Hypothalamus (tissue), 51 donors: ENCODE results near the gene HRNR.
A peak's percentile ranks its signal among the peaks of the same experiment; 100 is the strongest.

Experiments used
- DNase-seq, 51 donors: peaks; one replicate each; lab custom pipeline; 2025; lab: John Stamatoyannopoulos, UW

The HRNR gene

DNA sequence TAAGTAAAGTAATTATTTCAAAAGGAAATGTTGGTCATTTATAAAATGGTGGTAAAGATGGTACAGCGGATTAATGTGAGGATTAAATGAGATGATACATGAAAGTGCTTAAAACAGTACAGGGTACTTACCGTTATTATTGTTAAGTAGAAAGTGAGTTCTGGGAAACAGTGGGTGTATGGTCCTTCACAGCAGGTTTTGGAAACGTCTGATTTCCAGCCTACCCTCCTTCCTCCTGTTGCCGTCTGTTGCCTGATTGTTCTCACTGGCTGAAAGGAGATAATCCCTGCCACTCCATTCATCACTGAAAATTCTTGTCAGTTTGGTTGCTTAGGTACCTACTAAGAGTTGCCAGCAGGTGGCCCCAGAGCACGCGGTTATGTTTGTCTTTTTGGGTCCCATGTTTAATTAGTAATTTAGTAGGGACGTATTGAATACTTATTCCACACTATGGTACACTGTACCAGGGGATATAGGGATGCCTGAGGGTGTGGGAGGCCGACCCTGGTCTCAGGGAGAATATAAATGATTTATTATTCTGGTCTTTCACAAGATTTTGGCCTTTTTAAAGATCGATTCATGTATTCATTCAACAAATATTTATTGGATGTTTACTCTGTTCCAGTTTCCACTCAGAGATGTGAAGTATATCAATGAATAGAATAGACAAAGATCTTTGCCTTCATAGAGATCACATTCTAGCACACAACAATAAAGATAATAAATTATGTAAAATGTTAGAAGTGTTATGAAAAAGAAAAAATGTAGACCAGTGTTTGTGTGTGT, 34.1 kb downstream of the HRNR start:
- peak in 28 of 51 donors; percentile 1 to 57 (median 25) for DNase-seq

DNA sequence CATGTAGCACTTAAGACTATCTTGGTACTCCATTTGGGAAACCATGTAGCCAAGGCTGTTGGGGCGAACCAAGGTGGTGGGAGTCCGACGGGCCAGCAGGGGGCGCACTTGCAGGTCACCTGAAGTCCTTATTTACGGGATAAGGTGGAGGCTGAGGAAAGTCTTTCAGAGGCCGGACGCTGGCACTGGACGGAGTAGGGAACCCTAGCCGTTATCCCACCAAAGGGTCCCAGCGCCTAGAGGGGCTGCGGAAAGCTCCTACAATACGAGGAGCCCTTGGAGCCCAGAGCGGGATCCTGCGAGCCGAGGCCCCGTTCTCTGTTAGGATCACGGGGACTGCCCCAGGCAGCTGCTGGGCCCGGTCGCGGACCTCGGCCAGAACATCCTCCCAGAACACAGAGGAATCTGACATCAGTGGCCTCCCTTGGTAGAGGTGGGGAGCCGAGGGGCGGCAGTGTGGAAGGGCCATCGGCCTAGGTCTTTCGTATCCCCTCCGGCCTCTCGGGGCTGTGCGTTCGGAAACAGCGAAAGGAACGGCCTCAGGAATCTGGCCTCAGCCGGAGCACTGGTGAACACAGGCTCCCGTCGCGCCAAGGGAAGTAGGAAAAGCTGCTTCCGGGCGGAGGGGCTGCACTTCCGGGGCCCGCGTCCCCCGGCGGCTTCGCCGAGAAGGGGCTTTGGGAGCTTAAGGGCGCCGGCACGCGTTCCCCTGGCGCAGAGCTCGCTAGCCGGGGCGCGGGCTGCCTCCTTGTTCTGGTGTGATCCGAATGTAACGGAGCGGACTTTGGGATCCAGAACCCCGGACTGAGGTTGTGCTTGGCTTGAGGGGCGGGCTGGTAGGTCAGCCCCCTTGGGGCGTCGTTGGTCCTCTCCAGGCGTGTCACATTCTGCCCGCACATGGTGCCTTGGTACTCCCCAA, 35.1 kb downstream of the HRNR start:
- peak in 36 of 51 donors; percentile 3 to 65 (median 34) for DNase-seq

DNA sequence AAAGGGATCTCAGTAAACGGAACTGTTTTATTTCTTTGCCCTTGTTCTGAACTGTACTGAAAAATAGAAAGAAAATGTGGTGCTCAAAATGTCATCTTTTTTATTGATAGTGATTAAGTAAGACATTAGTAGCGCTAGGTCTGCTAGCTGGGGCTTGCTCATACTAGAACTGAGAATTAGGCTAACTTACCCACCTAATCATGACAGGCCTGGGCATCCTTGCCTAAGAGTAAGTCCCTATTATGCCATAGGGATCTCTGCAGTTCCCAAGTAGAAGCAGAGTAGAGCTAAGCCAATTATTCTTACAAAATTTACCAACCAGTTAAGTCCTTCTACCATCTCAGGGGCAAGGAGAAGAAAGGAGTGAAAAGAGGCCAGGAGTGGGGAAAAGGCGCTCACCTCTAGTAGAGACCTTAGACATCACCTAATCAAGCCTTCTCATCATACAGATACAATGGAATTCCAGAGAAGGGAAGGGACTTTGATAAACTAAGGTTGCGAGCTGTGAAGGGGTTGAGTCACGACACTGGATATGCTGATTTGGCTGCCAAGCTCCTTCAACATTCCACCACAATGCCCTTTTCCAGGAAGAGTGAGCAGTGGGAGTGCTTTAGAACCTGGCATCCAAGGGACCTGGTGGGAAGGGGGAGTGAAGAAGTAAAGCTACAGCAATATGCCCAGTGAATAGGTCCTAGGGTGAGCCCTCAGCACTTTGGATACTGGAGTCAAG, 37.3 kb downstream of the HRNR start:
- no peak for DNase-seq

DNA sequence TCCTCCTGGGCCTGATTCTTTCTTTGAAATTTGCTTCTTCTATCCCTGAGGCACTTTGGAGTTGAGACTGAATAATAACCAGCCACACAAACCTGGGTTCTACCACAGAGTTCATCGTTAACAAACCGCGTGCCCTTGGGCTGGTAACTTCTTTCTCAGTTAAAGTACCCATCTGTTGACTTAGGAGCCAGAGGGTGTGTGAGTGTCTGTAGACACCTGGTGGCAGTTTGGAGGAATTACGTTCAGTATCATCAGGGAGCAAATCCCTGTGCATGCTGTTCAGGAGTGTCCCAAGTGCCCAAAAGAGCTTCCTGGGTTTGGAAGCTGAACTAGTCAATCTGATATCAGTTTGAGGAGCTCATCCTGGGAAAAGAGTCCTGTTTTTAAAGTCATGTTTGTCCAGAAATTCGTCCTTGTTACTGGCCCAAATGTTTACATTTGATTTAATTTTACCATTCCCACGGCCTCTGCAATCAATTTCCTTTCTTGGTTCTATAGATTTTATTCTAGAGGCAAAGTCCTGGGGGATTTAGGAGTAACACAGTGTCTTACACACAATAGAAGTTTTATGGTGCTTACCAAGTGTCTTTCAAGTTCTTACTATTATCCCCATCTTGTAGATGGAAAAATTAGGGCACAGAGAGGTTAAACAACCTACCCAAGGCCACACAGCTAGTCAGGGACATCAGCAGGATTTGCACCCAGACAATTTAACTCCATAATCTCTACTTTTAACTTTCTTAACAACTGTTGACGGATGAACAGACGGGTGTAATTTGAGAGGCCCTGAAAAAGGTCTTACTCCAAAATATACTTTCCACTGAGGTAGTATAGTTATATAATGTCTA, 38.2 kb downstream of the HRNR start:
- DNase-seq = peak in 9 of 51 donors; percentile 3 to 32 (median 8)

DNA sequence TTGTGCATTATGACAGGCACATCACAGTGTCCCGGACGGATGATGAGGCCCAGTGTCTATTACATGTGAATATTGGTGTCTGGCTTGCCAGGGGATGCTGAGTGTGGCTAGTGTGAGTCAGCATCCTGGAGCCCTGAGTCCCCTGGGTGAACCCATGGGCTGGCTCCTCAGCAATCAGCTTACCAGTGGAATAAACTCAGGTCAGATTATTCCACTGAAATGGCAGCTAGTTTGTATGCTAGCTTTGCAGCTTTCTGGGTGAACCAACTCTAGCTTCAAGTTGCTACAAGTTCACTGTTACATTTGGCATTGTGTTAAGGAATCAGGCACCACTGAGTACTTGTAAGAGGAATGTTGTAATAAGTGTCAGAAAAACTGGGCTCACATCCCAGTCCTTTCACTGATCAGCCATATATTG, 41.0 kb downstream of the HRNR start:
- DNase-seq = no peak

DNA sequence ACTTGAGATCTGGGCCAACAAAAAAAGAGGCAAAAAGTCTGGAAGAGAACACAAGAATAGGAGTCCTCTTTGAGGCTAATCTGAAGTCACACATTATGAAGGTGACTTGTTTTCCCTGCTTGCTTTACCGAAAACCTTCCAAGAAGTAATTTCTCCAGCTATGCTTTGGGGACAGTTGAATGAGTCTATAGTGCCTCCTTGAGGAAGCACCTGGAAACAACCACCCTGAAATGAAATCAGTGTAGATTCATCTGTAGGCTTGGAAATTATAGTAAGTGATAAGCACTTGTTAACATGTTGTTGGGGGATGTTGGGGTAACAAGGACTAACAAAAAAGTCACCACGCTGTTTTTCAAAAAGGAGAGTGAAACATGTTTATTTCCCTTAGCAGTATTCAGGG, 41.6 kb downstream of the HRNR start:
- peak in 2 of 51 donors; percentile 1 to 4 for DNase-seq

DNA sequence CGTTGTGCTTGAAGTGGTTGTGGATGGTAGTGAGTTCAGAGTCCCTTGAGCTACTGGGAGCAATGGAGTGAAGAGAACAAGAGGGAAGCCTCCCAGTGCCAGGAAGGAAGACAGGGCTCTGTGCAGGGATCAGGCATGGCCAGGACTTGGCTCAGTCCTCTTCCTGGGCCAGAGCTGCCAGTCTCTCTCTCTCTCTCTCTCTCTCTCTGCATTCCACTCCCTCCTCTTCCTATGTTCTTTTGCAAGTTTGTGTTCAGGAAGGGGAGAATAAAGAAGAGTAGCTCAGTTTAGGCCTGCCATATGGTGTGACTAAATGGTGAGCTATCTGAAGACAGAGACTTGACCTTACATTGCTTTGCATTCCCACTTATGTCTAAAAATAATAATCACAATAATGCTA, 44.4 kb downstream of the HRNR start:
- DNase-seq = no peak

DNA sequence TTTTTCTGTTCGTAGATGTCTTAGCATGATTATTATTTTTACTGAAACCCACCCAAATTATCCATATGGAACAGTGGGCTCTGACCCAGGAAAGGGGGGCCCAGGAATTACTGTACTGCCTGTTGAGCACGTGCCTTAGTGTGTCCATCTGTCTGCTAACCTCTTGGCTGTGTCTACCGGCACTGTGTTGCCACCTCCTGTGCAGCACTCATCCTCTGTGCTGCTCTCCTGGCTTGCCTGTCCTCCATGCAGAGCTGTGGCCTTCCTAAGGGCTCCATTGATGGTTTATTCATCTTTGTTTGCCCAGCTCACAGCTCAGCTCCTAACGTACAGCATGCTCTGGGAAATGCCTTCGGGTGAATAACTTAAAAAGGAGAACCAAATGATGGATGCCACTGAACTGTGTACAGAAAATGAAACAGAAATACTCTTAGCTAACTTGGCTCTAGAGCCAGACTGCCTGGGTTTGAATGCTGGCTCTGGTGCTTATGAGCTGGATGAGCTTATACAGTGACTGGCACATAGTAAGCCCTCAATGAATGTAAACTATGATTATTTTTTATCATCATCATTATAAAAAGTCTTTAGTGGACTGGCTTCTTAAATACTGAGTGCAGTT, 53.6 kb downstream of the HRNR start:
- no peak for DNase-seq

DNA sequence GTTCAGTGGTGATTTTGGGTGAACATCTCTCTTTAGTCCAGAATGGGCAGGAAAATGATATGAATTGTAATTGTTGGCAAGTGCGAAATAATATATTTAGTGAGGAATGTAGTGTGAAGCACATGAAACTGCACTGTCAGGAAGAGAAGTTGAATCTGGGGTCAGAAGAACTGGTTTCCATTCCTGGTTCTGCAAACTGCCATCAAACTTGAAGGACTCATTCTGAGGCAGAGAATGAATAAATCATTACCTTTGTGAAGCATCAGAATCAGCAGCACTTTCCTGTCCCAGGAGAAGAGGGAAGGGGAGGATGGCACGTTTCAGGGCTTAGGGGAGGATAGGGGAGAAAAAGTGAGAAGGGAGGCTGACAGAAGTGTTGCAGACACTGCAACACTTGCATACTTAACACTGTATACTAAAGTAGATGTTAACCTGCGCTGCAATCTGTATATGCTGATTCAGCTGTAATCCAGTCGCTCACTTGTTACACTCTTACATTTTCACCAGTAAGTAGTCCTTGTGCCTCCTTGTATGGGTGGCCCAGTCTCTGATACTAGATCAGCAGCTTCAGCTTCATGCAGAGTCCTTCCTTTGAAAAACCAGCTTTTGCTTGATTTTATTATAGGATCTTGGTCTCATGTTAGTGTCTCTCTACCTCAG, 54.5 kb downstream of the HRNR start:
- DNase-seq = no peak

DNA sequence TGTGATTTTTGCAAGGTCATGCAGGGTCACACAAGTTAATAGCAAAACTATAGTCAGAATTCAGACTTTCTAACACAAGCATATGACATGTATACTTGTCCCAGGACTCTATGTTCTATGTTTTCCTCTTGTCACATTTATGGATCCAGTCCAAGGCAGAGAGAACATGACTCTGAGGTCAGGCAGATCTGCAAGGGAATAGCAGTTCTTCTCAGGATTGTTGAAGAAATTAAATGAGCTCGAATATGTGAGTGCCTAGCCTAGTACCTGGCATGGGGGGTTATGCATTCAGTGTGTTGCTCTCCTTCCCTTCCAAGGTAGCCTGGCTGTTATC, 55.5 kb downstream of the HRNR start:
- DNase-seq = no peak

DNA sequence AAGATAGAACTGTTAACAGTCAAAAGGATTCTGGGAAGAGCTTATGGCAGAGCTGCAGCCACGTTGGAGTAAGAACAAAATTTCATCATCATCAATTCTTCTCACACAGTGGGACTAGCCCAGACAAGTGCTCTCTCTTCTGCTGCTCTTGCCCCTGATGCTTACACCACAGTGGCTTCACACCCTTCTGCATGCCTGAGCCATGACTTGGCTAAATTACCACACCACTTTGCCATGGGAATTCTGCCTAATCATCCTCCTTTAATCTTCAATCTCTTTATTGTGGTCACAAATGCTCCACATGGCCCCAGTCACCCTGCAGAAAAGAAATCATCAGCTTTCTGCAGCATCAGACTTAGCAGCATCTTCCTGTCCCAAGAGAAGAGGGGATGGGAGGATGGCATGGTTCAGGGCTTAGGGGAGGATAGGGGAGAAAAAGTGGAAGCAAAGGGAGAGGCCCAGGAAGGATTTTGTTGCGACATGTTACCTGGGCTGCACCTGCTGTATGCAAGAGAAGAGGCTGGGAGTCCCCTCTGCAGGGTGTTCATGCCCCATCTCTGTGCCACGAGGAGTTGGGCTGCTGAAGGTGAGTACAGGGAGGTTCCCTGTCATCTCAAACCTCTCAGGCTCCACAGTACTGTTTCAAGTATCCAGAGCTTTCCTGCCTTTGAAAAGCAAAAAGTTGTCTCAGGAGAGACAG, 56.0 kb downstream of the HRNR start:
- DNase-seq = no peak

DNA sequence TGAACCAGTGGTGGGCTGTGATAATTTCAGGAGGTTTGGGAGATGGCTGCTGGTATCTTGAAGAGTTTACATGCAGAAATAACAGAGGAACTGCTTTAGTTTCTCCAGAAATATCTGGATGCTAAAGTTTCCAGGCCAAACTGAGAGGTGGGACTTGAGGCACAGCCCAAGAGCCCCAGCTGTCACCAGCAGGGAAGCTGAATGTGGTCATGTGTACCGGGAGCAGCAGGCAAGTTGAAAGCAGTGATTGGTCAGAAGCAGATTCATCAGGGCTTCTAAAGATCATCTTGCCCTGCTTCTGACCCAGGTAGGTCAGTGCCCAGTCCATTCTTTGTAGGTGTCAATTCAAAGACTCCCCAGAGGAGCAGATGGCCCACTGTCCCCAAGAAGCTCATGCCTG, 57.0 kb downstream of the HRNR start:
- no peak for DNase-seq

DNA sequence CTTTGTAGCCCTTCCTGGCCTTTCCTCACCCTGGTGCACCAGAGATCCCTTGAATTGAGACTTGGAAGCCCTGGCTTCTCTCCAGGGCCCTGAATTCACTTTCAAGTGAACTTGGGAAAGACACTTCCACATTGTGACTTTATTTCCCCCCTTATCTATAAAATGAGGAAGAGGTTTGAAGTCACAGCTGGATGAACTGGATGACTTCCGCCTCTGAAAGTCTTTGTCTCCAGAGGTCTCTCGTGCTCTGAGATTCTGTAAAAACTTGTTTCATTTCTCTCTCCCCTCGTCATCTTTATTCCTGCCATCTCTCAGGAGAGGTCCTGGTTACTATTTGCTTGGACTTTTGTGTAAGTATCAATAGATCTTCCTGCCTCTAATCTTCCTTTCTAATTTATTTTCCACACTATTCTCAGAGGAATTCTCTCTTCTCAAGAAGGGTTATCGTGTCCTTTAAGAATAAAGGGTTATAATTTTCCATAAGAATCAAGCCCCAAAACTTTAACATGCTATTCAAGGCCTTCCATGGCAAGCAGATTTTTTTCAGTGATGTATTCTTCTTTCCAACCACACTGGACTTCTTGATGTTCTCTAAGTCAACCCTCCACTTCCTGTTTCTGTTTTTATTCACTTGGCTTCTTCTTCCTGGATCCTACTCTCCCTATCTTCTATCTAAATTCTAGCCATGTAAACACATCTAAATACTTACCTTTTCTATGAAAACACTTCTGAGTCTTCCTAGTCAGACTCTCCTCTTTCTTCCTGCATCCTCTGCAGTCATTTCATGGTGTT, 58.5 kb downstream of the HRNR start:
- DNase-seq = no peak

DNA sequence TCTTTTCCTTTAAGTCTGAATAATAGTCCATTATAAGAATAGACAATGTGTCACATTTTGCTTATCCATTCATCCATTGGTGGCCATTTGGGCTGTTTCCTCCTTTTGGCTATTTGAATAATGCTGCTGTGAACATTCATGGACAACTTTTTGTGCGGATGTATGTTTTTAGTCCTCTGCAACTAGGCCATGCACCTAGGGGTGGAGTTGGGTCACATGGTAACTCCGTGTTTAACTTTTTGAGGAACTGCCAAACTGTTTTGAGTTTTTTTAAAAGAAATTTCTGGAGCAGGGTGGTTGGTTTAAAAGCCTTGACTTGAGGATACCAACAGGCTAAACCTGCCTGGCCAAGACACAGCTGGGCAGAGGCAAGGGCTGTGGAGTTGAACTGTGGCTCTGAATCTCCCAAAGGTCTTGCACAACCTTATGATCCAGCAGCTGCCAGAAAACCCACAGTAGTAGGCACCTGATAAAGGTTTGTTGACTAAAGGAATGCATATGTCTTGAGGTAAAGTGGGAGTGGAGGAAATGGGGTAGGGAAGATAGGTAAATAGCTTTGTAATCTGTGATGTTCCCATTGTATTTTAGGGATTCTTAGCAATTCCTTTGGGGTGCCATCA, 59.4 kb downstream of the HRNR start:
- DNase-seq = no peak

DNA sequence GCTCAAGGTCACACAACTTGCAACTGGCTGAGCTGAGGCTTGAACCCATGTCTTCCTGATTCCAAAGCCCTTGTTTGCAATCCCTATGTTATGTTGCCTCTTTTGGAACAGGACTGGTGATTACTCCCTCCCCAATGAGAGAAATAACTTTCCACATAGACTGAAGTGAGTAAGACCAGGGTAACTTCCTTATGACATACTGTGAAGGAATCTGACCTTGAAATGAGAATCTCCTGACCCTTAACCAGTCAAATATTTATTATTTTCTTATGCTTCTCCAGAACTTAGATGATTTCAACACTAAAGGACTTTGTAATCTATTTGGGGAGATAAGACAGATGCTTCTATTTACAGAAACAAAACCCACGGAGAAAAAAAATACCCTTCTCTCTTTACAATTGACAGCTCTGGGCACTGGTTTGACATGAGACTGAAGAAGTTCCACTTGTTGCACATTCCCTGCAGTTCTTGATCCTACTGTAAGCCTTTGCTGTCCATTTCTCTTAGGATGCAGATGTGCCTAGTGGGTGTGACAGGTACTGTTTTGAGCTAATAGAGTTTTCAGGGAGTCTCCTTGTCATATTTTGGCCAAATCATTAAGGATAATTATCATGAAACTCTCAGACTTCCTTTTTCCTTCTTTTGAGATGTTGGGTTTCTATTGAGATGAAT, 61.1 kb downstream of the HRNR start:
- no peak for DNase-seq
